WTC11 (cell line): Measurements from ENCODE around the gene DENND5A. TPM values are rescaled to one million over a fixed set of nuclear protein-coding genes. Genes with fewer than 3 reads are reported as not detected.
"Not testable (repeated sequence)": the region's sequence is repeated elsewhere in the genome, so short reads cannot be mapped to it uniquely, and the experiment has no call there.

ENCODE experiments used
- ATAC-seq: fragments of 200-7000 bp; cut with Tn5 transposase; 2 replicates; pipeline ENCODE4 v1.10.0; 2021; ENCODE audit warnings: mild to moderate bottlenecking, moderate library complexity
- CTCF ChIA-PET: fragments of 300-600 bp; sonication (Branson Sonifier 250); formaldehyde crosslinking; loops from one replicate; lab custom pipeline; 2021; ENCODE audit warnings: antibody characterized with exemption; lab: Charles Lee
- POLR2A ChIA-PET: fragments of 350-600 bp; sonication (Branson Sonifier 250); formaldehyde crosslinking; loops from one replicate; lab custom pipeline; 2021; ENCODE audit warnings: antibody characterized with exemption; lab: Charles Lee
- DNase-seq: peaks from one replicate; pipeline ENCODE4 v3.0.0; 2021; ENCODE audit warnings: low spot score
- H3K27ac Mint-ChIP-seq: 2 replicates; pipeline ENCODE4 v1.8.0; 2021; ENCODE audit warnings: mixed read lengths
- H3K27me3 Mint-ChIP-seq: 2 replicates; pipeline ENCODE4 v1.8.0; 2021; ENCODE audit warnings: low read depth, mild to moderate bottlenecking, moderate library complexity, mixed read lengths
- H3K36me3 Mint-ChIP-seq: 2 replicates; pipeline ENCODE4 v1.8.0; 2021; ENCODE audit warnings: mixed read lengths
- H3K4me1 Mint-ChIP-seq: 2 replicates; pipeline ENCODE4 v1.8.0; 2022; ENCODE audit warnings: mixed read lengths
- H3K4me3 Mint-ChIP-seq: 2 replicates; pipeline ENCODE4 v1.8.0; 2021; ENCODE audit warnings: mild to moderate bottlenecking, moderate library complexity, mixed read lengths
- H3K9me3 Mint-ChIP-seq: 2 replicates; pipeline ENCODE4 v1.8.0; 2021; ENCODE audit warnings: mixed read lengths
- E2F4 ChIP-seq: sonication (generic); formaldehyde crosslinking; IDR thresholded peaks from 2 replicates; pipeline ENCODE4 v1.8.1; 2022; ENCODE audit warnings: low read depth, mild to moderate bottlenecking, moderate library complexity, missing genetic modification reagents, borderline replicate concordance
- ETV6 ChIP-seq: sonication (generic); formaldehyde crosslinking; IDR thresholded peaks from 2 replicates; pipeline ENCODE4 v1.8.1; 2022; ENCODE audit warnings: mild to moderate bottlenecking, missing genetic modification reagents
- FOXP4 ChIP-seq: sonication (generic); formaldehyde crosslinking; IDR thresholded peaks from 2 replicates; pipeline ENCODE4 v1.8.0; 2022; ENCODE audit warnings: mild to moderate bottlenecking, missing genetic modification reagents
- HMGA2 ChIP-seq: fragments of 250-450 bp; sonication (Bioruptor Pico); IDR thresholded peaks from 2 replicates; pipeline ENCODE4 v1.4.0; 2021; ENCODE audit warnings: mild to moderate bottlenecking, moderate library complexity
- MLX ChIP-seq: sonication (generic); formaldehyde crosslinking; IDR thresholded peaks from 2 replicates; pipeline ENCODE4 v1.8.1; 2023; ENCODE audit warnings: mild to moderate bottlenecking, missing genetic modification reagents, moderate library complexity
- PRDM15 ChIP-seq: sonication (generic); formaldehyde crosslinking; IDR thresholded peaks from 2 replicates; pipeline ENCODE4 v1.8.0; 2022; ENCODE audit warnings: missing genetic modification reagents
- PREB ChIP-seq: sonication (generic); formaldehyde crosslinking; IDR thresholded peaks from 2 replicates; pipeline ENCODE4 v1.8.1; 2022; ENCODE audit warnings: mild to moderate bottlenecking, missing genetic modification reagents, moderate library complexity, borderline replicate concordance
- PRRX2 ChIP-seq: fragments of 250-450 bp; sonication (Bioruptor Pico); IDR thresholded peaks from 2 replicates; pipeline ENCODE4 v1.8.0; 2021; ENCODE audit warnings: mild to moderate bottlenecking
- RORB ChIP-seq: fragments of 250-450 bp; sonication (Bioruptor Pico); IDR thresholded peaks from 2 replicates; pipeline ENCODE4 v1.9.0; 2021; ENCODE audit warnings: mild to moderate bottlenecking
- SMAD3 ChIP-seq: sonication (generic); formaldehyde crosslinking; IDR thresholded peaks from 2 replicates; pipeline ENCODE4 v1.8.0; 2022; ENCODE audit warnings: missing genetic modification reagents, mild to moderate bottlenecking, borderline replicate concordance
- SP1 ChIP-seq: sonication (generic); formaldehyde crosslinking; conservative IDR thresholded peaks from 2 replicates; pipeline ENCODE4 v1.8.1; 2022; ENCODE audit warnings: missing genetic modification reagents
- TCF7 ChIP-seq: sonication (generic); formaldehyde crosslinking; IDR thresholded peaks from 2 replicates; pipeline ENCODE4 v1.8.0; 2022; ENCODE audit warnings: mild to moderate bottlenecking, low read depth, missing genetic modification reagents, moderate library complexity
- TP53 ChIP-seq: sonication (generic); formaldehyde crosslinking; IDR thresholded peaks from 2 replicates; pipeline ENCODE4 v1.8.1; 2023; ENCODE audit warnings: mild to moderate bottlenecking, missing genetic modification reagents
- USF1 ChIP-seq: sonication (generic); formaldehyde crosslinking; IDR thresholded peaks from 2 replicates; pipeline ENCODE4 v1.8.0; 2022; ENCODE audit warnings: mild to moderate bottlenecking, missing genetic modification reagents
- USF2 ChIP-seq: sonication (generic); formaldehyde crosslinking; IDR thresholded peaks from 2 replicates; pipeline ENCODE4 v1.8.1; 2023; ENCODE audit warnings: mild to moderate bottlenecking, missing genetic modification reagents, moderate library complexity
- ZNF232 ChIP-seq: sonication (generic); formaldehyde crosslinking; IDR thresholded peaks from 2 replicates; pipeline ENCODE4 v1.8.0; 2022; ENCODE audit warnings: mild to moderate bottlenecking, missing genetic modification reagents
- ZNF317 ChIP-seq: sonication (generic); formaldehyde crosslinking; IDR thresholded peaks from 2 replicates; pipeline ENCODE4 v1.8.1; 2023; ENCODE audit warnings: low read depth, mild to moderate bottlenecking, moderate library complexity, missing genetic modification reagents, borderline replicate concordance
- ZNF425 ChIP-seq: fragments of 250-450 bp; sonication (Bioruptor Pico); conservative IDR thresholded peaks from 2 replicates; pipeline ENCODE4 v1.9.0; 2021; ENCODE audit warnings: mild to moderate bottlenecking
- ZNF512 ChIP-seq: sonication (generic); formaldehyde crosslinking; IDR thresholded peaks from 2 replicates; pipeline ENCODE4 v1.8.1; 2022; ENCODE audit warnings: missing genetic modification reagents, borderline replicate concordance
- total RNA-seq: library from RNA; stranded (reverse); gene quantifications from 3 replicates; pipeline ENCODE4 v1.2.3, GENCODE V29; 2021

The DENND5A gene
- total RNA-seq, 1 experiment from 2014 or later: 69.3 TPM

- H3K4me1 Mint-ChIP-seq: peaks cover 3% of the 10 kb centered on the region; the same call in 1 of the 2 replicates
- TF ChIP-seq RORB (CRISPR knock-in tag): no peak
- TF ChIP-seq ZNF425 (CRISPR knock-in tag): no peak
- TF ChIP-seq PRDM15 (CRISPR knock-in tag): no peak
- TF ChIP-seq ZNF512 (CRISPR knock-in tag): no peak
- no peak for TF ChIP-seq MLX (CRISPR knock-in tag)
- TF ChIP-seq E2F4 (CRISPR knock-in tag): no peak
- TF ChIP-seq USF1 (CRISPR knock-in tag): no peak
- no peak for TF ChIP-seq TCF7 (CRISPR knock-in tag)
- TF ChIP-seq SP1 (CRISPR knock-in tag): no peak
- TF ChIP-seq HMGA2 (CRISPR knock-in tag): no peak
- TF ChIP-seq USF2 (CRISPR knock-in tag): no peak
- TF ChIP-seq FOXP4 (CRISPR knock-in tag): no peak
- TF ChIP-seq TP53: no peak
- TF ChIP-seq PRRX2 (CRISPR knock-in tag): no peak
- no peak for TF ChIP-seq PREB (CRISPR knock-in tag)
- TF ChIP-seq ZNF232 (CRISPR knock-in tag): no peak
- no peak for TF ChIP-seq SMAD3 (CRISPR knock-in tag)
- TF ChIP-seq ZNF317 (CRISPR knock-in tag): no peak
- TF ChIP-seq ETV6 (CRISPR knock-in tag): no peak
- H3K36me3 Mint-ChIP-seq: no peaks in the 10 kb centered on the region
- no peak overlapping the region; the same call in 1 of the 2 replicates for H3K27ac Mint-ChIP-seq
- ATAC-seq (no peak), DNase-seq (no peak)
- CTCF ChIA-PET: interaction anchor here (0.7 kb wide), 1 partner anchor 313 kb away, joined by 3 read pairs; no protein-coding TSS in a partner anchor
- POLR2A ChIA-PET: no interaction called here
- H3K4me3 Mint-ChIP-seq: no peak overlapping the region
- H3K9me3 Mint-ChIP-seq: 0 out of 2 replicates have a peak, but pooled peaks cover 3% of the 10 kb centered on the region
- no peaks in the 10 kb centered on the region for H3K27me3 Mint-ChIP-seq
Measured at GRCh38 chr11:9222654-9223053, 42.5 kb downstream of the DENND5A start.

- ChIA-PET POLR2A (interaction anchor here (1.2 kb wide), 1 partner anchor 314 kb away, joined by 3 read pairs; no protein-coding TSS in a partner anchor), CTCF (interaction anchor here (0.6 to 1.1 kb wide), 2 partner anchors 40 to 327 kb away, joined by 3 read pairs; no protein-coding TSS in a partner anchor)
- not testable (repeated sequence) for H3K36me3 Mint-ChIP-seq, H3K4me3 Mint-ChIP-seq, H3K27me3 Mint-ChIP-seq, ATAC-seq, DNase-seq, H3K4me1 Mint-ChIP-seq, H3K9me3 Mint-ChIP-seq, H3K27ac Mint-ChIP-seq
Measured at GRCh38 chr11:9220853-9221252, 44.3 kb downstream of the DENND5A start.
